Dedifferentiated amniotic fluid mesenchymal stem cell (primary cell): ENCODE data around the gene GALNTL6.

ENCODE experiments used
- DNase-seq: peaks from one replicate; pipeline ENCODE4 v3.0.0-alpha.2; 2016; ENCODE audit errors: extremely low spot score

Gene GALNTL6

DNA sequence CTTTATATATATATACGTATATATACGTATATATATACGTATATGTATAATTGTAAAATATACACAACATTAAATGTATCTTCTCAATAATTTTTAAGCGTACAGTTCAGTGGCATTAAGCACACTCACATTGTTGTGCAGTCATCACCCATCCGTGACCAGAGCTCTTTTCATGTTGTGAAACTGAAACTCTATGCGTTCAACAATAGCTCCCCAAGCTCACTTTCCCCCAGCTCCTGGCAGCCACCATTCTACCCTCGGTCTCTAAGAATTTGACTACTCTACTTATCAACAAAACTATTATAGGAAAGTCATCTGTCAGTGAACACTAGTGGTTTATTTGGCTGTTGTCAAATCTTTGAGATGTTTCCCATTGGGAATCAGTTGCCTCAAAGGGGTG is 733.6 kb downstream of the GALNTL6 start:
- DNase-seq: no peak

DNA sequence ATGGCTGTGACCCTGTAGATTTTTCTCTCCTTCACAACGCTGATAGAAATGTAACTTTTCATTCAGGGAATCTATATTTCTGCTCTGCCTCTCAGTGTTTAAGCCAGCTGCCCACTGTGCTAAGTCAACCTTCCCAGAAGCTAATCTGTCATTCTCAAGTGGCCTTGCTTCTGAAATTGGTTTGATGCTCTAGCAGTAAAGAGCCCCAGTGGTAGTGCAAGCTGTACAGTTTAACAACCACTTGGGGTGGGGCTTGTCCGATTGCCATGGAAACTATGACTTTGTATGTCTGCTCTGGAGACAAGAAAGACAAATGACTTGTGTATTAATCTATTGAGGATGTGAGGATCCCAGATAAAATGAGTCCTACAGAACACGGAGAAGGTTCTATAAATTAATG is 734.5 kb downstream of the GALNTL6 start:
- no peak for DNase-seq

DNA sequence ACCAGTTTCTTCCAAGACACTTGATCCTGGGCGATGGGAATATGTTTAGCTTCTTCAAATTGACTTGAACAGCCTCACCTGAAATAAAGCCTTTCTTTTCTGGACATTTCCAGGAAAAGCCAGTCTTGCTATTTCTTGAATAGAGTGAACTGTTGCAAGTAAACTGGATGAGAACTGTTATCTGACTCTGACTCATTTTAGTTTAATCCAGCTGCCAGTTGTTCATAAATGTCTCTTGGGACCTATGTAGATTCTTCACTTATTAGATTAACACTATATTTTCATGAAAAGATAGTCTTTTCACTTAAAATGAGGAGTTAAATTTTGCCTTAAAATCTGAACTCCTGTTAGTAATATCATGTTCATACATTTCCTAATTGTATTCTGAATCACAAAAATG is 740.0 kb downstream of the GALNTL6 start:
- no peak for DNase-seq

DNA sequence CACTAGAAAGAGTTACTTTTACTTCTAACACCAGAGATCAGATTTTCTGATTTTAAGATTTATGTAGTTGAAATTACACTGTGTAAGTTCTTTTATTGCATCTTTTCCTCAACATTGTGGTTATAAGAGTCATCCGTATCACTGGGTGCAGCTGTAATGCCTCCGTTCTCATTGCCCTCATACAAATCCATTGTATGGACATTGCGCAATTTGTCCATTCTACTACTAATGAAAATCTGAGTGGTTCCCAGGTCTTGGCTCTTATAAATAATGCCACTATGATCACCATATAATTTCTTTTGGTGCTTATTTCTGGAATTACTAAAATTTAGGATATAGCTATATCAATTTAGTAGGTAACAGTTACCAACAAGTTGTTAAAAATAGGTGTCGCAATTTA is 741.4 kb downstream of the GALNTL6 start:
- no peak for DNase-seq

DNA sequence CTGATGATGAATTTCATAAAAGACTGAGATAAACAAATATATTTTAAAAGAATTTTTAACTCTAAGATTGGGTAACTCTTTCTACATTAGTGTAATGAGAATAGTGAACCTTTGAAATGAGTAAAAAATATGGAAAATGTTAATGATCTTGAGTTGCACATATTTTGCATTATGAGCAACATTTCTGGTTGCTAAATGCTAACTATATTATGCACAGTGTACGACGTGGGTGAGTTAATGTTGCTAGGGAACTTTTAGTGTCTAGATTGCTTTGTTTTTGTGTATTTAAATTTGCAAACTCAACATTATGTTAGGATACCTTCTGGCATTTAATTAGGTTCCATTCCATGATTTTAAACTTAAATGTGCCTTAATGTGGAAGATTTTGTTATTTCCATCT is 742.5 kb downstream of the GALNTL6 start:
- DNase-seq: no peak

DNA sequence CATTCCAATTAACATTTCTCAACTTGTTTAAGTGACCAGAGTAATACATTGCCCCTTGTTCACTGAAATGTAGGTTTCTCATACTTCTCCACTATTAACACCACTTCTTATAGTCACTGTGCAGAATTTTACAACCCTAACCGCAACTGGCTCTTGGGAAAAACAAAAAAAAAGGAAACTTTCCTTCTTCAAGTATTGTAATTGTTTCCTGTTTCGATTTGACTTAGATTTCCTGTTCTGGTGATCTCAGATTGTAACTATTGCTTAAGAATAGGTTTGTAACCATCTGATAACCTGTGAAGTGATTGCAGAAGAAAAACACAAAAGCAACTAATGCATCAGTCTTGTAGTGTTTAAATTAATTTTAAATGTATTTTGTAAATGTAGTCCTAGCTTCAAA is 760.7 kb downstream of the GALNTL6 start:
- DNase-seq: no peak

DNA sequence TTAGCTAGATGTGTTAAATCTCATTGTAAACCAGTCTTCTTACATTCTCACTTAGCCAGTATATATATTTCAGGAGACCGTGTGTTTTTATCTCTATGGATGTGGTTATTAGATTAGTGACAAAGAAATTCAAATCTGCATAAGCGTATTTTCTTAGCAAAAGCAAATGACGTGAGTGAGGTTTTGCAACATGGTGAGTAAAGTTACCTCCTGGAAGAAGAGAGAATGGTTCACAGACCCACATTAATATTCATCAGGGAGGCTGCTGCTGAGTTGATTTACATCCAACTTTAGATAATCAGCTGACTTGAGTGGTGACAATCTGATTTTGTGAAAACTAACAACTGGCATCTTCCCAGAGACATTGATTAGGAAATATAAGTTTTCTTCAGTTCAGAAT is 765.5 kb downstream of the GALNTL6 start:
- no peak for DNase-seq

DNA sequence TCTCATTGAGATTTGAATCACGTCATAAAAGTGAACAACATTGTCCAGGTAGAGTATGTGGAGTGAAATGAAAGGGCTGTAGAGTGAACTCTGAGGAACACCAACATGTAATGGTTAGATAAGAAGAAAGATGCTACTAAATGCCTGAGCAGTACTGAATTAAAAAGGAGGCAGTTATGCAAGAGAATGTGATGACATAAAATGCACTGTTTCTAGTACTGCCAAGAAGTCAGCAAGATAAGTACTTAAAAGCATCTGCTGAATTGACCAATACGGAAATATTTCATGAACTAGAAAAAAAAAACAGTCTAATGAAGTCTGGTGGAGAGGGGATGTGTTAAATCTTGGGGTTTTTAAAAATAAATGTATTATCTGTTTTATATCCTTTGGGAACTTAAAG is 771.6 kb downstream of the GALNTL6 start:
- DNase-seq: no peak

DNA sequence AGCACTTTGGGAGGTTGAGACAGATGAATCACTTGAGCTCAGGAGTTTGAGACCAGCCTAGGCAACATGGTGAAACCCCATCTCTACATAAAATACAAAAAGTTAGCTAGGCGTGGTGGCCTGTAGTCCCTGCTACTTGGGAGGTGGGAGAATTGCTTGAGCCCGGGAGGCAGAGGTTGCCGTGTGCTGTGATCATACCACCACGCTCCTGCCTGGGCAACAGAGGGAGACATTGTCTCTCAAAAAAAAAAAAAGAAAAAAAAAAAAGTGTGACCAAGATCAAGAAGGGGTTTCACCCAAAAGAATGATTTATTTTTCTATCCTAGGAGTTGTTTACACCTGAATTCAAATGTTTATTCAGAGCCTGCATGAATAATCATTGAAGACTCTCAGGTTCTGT is 783.0 kb downstream of the GALNTL6 start:
- no peak for DNase-seq

DNA sequence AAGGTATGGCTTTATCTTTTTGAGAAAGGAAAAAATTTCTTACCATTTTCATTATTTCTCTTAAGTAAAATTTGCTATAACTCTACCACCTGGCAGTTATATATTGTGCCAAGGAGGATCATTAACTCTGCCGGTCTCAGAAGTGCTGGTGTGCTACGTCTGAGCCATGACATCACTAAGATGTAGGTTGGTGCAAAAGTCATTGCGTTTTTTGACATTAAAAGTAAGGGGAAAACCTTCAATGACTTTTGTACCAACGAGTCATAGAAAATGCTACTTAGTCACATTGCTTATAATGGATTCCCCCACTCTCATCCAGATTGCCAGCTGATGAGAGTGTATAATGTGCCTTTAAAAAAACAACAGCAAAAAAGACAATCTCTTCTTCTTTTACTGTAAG is 786.4 kb downstream of the GALNTL6 start:
- DNase-seq: no peak

DNA sequence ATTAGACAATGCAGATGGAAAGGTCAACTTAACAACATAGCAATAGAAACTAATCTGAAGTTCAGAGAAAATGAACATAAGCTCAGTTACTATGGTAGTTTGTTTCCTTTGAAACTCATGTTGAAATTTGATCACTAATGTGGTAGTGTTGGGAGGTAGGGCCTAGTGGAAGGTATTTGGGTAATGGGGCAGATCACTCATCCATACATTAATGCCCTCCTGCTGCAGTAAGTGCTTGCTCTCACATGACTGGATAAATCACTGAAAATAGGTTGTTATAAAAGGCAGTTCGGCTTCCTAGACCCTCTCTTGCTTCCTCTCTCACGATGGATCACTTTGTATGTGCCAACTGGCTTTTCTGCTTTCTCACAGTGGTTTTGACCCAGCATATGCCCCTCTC is 788.0 kb downstream of the GALNTL6 start:
- no peak for DNase-seq

DNA sequence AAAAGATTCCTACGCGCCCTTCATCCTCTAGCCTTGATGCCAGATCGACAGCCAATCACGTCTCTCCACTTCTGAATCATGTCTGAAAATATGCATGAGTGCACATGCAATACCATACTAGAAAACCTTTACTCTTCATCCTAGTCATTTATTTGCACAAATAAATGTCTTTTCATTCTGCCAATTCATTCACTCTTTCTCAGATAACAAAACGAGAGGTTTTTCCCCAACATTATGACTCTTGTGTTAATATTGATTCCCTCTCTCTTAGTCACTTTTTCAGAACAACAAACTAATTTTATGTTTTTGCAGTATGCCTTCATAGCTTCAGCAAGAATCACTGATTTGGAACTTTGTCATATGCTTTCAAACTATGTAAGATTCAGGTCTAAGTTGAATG is 806.0 kb downstream of the GALNTL6 start:
- no peak for DNase-seq

DNA sequence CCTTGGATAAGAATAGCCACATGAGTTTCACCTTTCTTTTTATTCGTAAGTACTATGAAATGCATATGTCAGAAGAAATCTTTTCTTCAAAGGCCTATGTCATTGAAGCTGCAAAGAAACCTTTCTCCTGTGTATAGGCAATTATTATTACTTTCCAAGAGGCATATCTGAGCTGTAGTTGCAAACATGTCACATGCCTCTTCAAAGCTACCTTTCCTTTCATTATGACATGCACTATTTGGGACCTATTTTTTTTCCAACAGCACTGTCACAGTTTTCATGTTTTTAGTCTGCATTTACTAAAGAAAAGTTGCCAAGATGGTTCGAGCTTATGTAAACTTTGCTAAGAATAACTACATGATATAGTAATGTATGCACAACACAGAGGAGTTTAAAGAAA is 806.6 kb downstream of the GALNTL6 start:
- DNase-seq: no peak

DNA sequence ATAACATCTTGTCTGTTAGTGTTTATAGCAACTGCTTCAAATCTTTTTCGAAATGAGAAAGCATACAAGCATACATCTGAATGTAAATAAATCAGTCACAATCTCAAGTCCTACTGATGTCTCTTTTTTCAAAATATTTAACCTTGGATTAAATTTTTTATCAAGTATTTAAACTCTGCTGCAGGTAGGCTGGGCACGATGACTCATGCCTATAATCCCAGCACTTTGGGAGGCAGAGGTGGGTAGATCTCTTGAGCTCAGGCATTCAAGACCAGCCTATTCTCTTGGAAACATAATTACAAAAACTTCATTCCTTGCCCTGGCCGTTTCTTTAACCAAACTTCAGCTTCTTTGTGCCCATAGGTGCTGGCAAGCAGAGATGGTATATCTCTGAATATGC is 815.1 kb downstream of the GALNTL6 start:
- DNase-seq: no peak

DNA sequence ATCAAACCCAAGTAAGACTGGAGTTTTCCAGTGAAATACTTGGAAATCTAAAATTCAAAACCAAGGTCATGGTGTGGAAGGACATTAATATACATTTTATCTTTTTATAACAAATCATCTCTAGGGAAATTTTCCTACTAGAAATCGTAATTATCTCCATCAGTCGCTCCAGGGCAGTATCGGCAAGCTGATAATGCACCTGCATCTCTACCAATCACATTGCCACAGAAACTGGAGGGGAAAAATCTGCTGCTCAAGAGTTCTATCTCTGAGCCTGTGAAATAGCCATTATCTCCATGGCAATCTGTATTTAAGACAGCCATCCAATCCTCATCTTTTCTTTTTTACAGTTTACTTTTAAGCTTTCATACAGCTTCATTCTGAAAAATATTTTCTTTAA is 817.1 kb downstream of the GALNTL6 start:
- DNase-seq: no peak

DNA sequence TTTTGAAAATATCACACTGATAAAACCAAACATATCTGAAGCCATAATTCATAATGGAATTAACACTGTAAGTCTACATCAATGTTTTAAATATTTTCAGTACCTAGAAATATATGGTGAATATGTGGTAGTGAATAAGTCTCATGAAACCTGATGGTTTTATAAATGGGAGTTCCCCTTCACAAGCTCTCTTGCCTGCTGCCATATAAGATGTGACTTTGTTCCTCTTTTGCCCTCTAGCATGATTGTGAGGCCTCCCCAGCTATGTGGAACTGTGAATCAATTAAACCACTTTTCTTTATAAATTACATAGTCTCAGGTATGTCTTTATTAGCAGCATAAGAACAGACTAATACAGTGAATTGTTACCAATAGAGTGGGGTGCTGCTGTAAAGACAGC is 818.6 kb downstream of the GALNTL6 start:
- no peak for DNase-seq

DNA sequence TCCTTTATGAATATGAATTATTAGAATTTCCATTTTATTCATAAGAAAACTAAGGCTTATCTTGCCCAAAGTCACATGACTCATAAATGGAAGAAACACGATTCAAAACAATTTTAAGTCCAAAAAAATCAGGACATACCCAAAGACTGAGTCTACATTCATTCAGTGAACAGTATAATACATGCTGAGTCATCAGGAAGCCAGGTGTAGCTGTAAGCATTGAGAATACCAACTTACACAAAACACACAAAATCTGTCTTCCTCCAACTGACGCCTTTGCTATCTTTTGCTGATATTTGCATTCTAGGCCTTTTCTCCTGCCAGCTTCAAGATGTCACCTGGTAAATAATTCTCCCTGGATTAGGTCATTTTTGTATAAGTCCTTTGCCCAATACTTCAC is 835.3 kb downstream of the GALNTL6 start:
- DNase-seq: no peak

DNA sequence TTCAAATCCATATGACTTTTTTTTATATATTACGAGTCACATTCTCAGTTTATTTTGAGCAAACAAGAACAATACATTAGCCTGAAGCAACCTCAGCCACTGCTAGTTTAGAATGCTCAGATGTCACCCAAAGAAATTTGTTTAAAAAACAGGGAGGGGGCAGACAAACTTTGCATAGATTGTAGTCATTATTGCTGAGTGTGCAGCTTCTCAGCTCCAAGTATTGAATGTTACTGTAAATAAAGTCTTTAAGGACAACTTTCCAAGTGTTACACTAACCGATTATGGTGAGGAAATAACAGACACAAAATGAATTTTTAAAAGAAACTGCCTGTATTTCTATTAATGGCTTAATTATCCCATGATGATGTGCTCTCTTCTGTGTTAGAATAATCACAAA is 835.9 kb downstream of the GALNTL6 start:
- no peak for DNase-seq

DNA sequence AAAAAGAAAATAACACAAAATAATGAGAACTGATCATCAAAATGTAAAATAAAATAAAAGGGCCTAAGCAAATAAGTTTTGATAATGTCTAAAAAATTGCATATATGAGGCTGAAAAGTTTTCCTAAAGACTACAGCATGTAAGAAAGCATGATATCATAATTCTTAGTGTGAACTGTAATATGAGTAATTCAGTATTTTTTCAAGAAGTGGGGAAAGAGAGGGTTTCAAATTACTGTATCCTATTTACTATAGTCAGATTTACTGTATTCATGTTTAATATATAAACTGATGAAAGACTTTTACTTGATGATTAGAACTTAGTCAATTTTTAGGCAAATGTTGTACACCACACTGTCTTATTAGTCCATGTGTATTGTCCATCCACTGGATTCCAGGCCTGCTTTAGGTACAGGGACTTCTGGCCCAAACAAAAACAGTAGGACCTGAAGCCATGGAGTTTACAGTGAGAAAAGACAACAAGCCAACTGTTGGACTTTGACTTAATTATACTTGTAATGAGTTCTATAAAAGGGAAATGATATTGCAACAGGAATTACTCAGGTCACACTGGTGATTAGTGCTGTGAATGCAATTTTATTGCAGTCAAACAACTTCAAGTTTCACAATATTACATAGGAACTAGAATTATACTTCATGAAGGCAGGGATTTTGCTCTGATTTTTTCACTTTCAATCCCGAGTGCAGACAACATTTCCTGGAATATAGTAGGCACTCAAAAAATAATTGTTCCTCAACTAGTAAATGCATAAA is 837.7 kb downstream of the GALNTL6 start:
- DNase-seq: no peak

DNA sequence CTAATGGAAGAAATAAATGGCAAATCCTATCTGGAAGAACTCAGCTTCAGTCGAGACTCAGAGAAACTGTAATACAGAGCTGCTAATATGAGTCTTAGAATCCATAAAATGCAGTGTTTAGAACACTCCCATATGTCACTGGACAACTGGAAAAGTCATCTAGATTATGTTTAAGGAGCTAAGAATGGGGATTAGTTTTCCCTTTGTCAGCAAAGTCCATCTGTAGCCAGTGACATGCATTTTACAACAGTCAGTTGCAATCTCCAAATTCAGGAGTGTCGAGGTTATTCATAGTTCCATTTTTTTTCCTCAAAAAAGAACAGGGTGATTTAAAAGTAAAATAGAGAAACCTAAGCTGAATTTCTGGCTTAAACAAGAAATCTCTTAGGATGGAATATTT is 838.8 kb downstream of the GALNTL6 start:
- no peak for DNase-seq

DNA sequence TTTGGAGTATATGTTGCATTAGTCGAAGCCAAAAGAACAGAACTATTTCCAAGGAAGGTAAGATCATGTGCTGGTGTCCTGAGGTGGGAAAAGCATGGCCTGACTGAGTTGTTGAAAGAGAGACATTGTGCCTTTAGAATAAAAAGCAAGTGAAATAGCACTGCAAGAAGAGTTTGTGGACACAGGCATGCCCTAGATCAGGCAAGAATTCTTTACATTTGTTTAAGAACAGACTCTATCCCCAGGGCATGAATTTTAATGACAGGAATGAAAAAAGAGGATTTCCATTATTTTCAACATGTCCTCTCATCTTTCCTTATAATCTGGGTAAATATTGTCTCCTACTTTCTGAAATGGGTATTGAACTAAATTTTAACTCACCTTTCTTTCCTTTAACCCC is 839.2 kb downstream of the GALNTL6 start:
- DNase-seq: no peak

DNA sequence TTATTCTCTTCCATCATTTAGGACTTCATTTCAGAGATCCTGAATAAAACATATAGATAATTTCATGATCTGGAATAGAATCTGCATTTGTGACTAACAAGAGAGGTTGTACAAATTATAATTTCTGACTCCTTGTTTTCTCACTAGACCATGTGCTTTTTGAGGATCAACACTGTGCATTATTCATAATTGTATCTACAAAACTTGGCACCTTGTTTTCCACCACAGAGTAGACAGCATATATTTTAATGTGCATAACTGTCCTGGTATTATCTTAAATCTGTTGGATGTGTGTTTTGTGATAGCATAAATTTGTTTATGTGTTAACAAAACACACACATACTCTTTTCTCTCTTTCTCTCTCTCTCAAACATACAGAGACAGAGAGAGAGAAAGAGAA is 840.5 kb downstream of the GALNTL6 start:
- no peak for DNase-seq

DNA sequence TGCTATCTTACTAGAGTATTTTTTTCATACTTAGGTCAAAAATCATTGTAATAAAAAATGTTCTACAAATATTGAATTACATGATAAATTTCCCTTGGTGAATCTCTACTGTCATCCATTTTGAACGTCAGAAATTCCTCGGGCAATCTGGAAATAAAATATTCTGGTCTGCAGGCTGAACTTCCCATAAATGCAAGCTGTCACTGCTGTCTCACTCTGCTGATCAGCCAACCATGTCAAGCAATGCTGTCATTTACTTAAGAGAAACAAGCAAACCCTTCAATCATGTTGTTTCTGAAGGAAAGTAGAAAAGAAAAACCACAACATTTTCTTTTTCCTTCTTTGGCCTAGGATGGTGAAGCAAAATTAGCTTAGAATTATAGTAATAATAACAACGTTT is 841.3 kb downstream of the GALNTL6 start:
- DNase-seq: no peak

DNA sequence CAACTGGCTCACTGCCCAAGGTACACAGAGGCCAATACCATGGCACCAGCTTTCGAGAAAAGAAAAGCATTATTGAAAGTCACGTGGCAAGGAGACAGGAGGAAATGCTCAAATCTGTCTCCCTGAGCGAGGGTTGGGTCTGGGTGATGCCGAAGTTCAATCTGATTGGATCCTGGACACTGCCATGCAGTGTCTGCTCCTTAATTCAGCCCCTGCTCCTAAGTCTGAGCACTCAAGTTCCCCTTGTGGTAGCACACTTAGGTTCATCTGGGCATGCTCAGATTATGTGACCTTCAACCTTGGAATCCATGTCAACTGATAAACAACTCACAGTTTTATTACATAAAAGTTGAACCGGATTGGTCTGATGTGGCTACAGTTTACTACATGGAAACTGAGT is 842.9 kb downstream of the GALNTL6 start:
- no peak for DNase-seq
